Left cardiac atrium (tissue), 4 donors: Measurements from ENCODE around the gene ECSCR. TPM values are rescaled to one million over a fixed set of nuclear protein-coding genes. Genes with fewer than 3 reads are reported as not detected.
A peak's percentile ranks its signal among the peaks of the same experiment; 100 is the strongest.

Source experiments
- ATAC-seq, 2 donors: fragments of 200-7000 bp; cut with Tn5 transposase; one replicate each; pipeline ENCODE4 v1.9.1; 2020; ENCODE audit warnings: mild to moderate bottlenecking in 2 of 2, moderate library complexity in 2 of 2
- DNase-seq: peaks from one replicate; pipeline ENCODE4 v3.0.0-alpha.2; 2020
- intact Hi-C, 2 donors: fragments of 100-400 bp; cut with DNase I; formaldehyde crosslinking; loops; one replicate each; pipeline versions ENCODE4 v1.14.1 to v1.15.1; 2022 to 2023
- total RNA-seq, 2 donors: library from RNA; stranded (reverse); fragmentation: NEBNext Ultra II Directional; extraction: Animal tissue kit (Norgen Biotek cat#: 25700); gene quantifications; one replicate each; pipeline ENCODE4 v1.2.1, GENCODE V29; 2021
- donor health status: DM: no; HTN: yes; CAD: no.
- donor health status: DM: no; HTN: yes; CAD: no; lungs with severe emphysema.
- donor health status: DM: yes; HTN: yes; CAD: no.
- donor health status: Dilated cardiomyopathy.

ECSCR gene
- total RNA-seq, 2 donors from 2014 or later: 21.6 to 49.8 TPM

DNA sequence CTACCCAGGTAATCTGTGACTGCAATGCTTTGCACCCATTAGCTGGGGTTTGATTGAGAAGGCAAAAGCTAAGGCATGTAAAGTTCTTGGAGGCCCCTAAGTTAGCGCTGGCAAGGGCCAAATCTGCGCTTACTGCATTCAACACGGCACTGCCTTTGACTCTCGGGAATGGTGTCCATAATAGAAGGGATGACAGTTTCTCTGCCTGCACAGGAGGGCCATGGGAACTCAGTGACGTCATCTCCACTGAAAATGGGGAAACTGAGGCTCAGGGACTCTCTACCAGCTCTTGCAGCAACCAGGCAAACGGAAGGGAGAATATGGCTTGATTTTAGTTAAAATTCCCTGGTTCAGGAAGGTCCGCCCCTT lies 59.1 kb downstream of the ECSCR start:
- no peak for DNase-seq
- intact Hi-C loops: no loop called here
- ATAC-seq: no peak

DNA sequence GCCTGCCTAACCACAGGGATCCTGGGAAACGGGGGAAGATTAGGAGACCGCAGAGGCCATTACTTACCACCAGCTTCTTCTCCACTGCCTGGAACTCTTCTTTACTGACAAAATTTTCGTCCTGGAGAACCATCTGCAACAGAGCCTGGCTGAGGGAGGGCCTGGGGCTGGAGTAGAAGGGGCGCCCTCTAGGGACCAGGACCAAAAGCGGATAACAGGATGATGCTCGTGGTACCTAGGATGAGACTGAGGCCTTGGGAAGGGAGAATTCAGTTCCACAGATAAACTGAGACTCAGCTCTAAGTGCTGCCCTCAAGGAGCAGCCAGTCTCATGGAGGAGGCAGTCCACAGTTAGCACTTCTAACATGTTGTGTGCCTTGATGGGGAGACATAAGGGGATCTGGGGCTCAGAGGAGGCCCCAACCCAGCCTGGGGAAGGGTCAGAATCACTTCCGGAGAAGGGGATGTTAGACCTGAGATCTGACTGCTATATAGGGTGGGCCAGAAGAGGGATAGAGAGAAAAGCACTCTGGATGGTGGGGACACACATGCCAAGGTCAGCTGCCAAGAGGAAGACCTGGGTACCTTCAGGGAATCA lies 59.9 kb downstream of the ECSCR start:
- ATAC-seq (no peak), DNase-seq (peak; percentile 23)
- intact Hi-C loops: no loop called here

DNA sequence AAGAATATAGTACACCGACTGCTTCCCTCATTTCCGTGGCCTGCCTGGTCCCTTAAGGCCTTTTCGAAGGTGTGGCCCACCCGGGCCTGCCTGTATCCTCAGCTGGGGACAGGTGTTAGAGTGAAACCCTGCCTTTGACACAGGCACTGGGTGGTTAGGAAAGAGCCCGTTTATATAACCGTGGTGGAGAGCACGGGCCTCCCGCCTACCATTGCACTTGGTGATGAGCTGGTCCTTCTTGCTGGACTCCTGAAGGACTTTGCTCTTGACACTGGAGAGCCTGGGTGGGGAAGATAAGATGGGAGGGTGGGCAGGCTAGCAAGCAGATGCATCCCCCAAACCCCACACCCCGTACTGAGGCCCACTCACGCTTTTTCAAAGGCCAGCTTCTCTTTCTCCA lies 61.0 kb downstream of the ECSCR start:
- DNase-seq: no peak

DNA sequence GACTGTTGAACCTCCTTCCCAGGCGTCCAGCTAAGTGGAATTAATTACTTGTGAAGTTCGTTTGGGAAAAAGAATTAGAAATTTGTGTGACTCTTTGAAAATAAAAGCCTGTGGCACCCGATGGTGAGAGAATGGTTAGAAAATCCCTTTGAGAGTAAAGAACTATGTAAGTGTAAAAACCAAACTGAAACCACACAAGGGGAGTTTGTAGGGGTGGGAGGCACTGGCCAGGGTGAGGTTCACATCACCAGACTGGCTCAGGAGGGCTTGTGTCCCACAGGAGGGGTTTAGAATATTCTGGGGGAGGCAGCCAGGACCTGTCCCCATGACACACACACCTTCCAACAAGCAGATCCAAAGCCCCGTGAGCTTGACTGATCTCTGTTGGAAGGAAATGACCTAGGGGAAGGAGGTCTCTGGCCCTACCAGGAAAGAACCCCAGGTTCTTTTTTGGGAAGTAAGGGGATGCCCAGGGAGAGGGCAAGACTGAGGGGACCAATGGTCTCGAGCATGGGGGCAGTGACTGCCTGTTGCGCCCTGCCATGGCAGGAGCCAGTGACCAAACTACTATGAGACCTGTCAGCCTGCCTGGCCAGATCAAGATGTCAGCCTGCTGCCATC lies 62.9 kb downstream of the ECSCR start:
- no peak for ATAC-seq
- intact Hi-C loops: no loop called here

More for the DNA sequence above, 61.0 kb downstream of the ECSCR start:
- no peak for ATAC-seq
- intact Hi-C loops: no loop called here

More for the DNA sequence above, 62.9 kb downstream of the ECSCR start:
- DNase-seq: no peak

Other genes with a start within 250 kb of the ECSCR start
- gene MATR3, start 169.0 kb downstream of the ECSCR start, total RNA-seq: 100 to 1,000 TPM; 104 to 162 TPM
- gene PAIP2, start 120.9 kb downstream of the ECSCR start, total RNA-seq: 100 to 1,000 TPM; 108 to 123 TPM
- not detected for gene SLC23A1, start 79.4 kb downstream of the ECSCR start, total RNA-seq
- gene MZB1, start 72.8 kb downstream of the ECSCR start, total RNA-seq: 1 to 10 TPM in 1 of 2 donors, under 1 TPM in 1; 0.55 to 1.2 TPM
- gene PROB1, start 67.6 kb downstream of the ECSCR start, total RNA-seq: 10 to 100 TPM; 21.7 to 27.9 TPM
- gene SPATA24, start 58.7 kb downstream of the ECSCR start, total RNA-seq: 1 to 10 TPM; 8.8 to 9.0 TPM
- 10 to 100 TPM; 14.8 to 15.2 TPM for gene DNAJC18, start 23.2 kb downstream of the ECSCR start, total RNA-seq
- not detected for gene SMIM33, start 8.3 kb upstream of the ECSCR start, total RNA-seq
- gene STING1, start 20.0 kb upstream of the ECSCR start, total RNA-seq: 10 to 100 TPM; 84.4 to 92.0 TPM
- gene UBE2D2, start 98.6 kb upstream of the ECSCR start, total RNA-seq: 100 to 1,000 TPM in 1 of 2 donors, 10 to 100 TPM in 1; 91.3 to 133 TPM
- gene CXXC5, start 185.6 kb upstream of the ECSCR start, total RNA-seq: 10 to 100 TPM; 33.4 to 44.1 TPM